ENCODE measurements around the gene METTL15. TPM values are rescaled to one million over a fixed set of nuclear protein-coding genes. Genes with fewer than 3 reads are reported as not detected.

The METTL15 gene
- polyA plus RNA-seq, 2 of the 4 experiments (the other 2 are of a cell fraction) = 9.5 to 23.5 TPM

DNA sequence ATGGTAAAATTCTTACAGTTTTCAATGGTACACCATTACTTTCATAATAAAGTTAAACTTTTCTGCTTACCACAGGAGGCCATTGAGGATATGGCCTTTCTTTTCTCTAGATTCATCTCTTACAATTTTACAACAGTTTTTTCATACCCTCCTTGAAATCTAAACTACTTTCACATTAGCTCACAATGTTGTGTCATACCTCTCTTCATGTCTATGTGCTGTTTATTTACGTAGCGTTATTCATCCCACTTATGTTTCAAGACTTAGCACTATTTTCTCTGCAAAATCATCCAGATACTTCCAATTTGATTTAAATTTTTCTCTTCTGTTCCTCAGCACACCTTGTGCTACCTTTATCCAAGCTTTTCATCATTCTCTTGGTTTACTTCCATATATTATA lies 123.3 kb downstream of the METTL15 start:
- CTCF ChIA-PET = no interaction called here

DNA sequence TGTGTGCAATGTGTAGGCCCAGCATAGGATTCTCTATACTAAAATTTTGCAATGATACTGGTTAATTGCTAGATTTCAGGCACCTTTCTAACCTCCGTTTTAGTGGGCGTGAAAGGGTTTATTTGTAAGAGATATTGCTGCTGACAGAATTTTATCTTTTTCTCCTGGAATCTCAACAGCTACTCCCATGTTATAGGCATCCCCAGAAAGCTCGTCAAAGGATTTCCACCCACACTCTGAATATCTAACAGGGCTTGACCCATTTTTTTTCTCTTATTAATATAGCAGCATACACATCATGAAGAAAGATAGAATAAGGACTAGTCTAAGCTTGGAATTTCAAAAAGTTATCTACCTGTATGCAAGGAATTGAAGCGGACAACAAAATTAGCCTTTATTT lies 124.5 kb downstream of the METTL15 start:
- no peak overlapping the region for H3K4me2 ChIP-seq
- DNase-seq (ENCODE audit: low read depth in 1 of 2, low spot score in 1 of 2) (no peak), ATAC-seq (no peak), FAIRE-seq (no peak)
- no peaks in the 10 kb centered on the region for H3K9me3 ChIP-seq
- WGBS (ENCODE audit: missing lambda C conversion rate) = 94% methylated on average over 4 of the region's 4 CpGs
- TF ChIP-seq NR3C1 (IDR thresholded peaks at IDR 0.05) (no peak), JUNB (IDR thresholded peaks at IDR 0.05) (no peak), ESRRA (IDR thresholded peaks at IDR 0.05; ENCODE audit: borderline replicate concordance, low read length) (no peak), TFCP2L1 (CRISPR knock-in tag; IDR thresholded peaks at IDR 0.05) (no peak), NPAS2 (CRISPR knock-in tag; IDR thresholded peaks at IDR 0.05; ENCODE audit: borderline replicate concordance) (no peak), FOXS1 (CRISPR knock-in tag; IDR thresholded peaks at IDR 0.05) (no peak), FOSL2 (IDR thresholded peaks at IDR 0.05) (no peak), FOSL2 (CRISPR knock-in tag; IDR thresholded peaks at IDR 0.05) (no peak)
- TF ChIP-seq, protein P1, sequence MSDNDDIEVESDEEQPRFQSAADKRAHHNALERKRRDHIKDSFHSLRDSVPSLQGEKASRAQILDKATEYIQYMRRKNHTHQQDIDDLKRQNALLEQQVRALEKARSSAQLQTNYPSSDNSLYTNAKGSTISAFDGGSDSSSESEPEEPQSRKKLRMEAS (IDR thresholded peaks at IDR 0.05) = no peak
- H3K4me3 ChIP-seq = no peak overlapping the region
- CTCF ChIA-PET = no interaction called here
- H3K27ac ChIP-seq = no peak overlapping the region
- H3K4me1 ChIP-seq = peaks cover 22% of the 10 kb centered on the region
- POLR2A ChIA-PET = no interaction called here

More for the DNA sequence above, 123.3 kb downstream of the METTL15 start:
- no peak for ATAC-seq
- no peak overlapping the region for H3K4me3 ChIP-seq
- WGBS (ENCODE audit: missing lambda C conversion rate) = 69% methylated on average over 2 of the region's 2 CpGs
- H3K4me1 ChIP-seq = peaks cover 23% of the 10 kb centered on the region
- peak overlapping the region; percentile 44; the same call in 2 of the 3 replicates for H3K4me2 ChIP-seq
- TF ChIP-seq, protein P2, sequence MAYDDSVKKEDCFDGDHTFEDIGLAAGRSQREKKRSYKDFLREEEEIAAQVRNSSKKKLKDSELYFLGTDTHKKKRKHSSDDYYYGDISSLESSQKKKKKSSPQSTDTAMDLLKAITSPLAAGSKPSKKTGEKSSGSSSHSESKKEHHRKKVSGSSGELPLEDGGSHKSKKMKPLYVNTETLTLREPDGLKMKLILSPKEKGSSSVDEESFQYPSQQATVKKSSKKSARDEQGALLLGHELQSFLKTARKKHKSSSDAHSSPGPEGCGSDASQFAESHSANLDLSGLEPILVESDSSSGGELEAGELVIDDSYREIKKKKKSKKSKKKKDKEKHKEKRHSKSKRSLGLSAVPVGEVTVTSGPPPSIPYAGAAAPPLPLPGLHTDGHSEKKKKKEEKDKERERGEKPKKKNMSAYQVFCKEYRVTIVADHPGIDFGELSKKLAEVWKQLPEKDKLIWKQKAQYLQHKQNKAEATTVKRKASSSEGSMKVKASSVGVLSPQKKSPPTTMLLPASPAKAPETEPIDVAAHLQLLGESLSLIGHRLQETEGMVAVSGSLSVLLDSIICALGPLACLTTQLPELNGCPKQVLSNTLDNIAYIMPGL (CRISPR knock-in tag; IDR thresholded peaks at IDR 0.05; ENCODE audit: borderline replicate concordance) = no peak
- TF ChIP-seq CBX2 (IDR thresholded peaks at IDR 0.05; ENCODE audit: borderline replicate concordance, low read depth) (no peak), RARB (CRISPR knock-in tag; IDR thresholded peaks at IDR 0.05) (no peak), BHLHE40 (IDR thresholded peaks at IDR 0.05; ENCODE audit: low read depth, low read length) (no peak), RNF2 (IDR thresholded peaks at IDR 0.05; ENCODE audit: borderline replicate concordance, low read depth) (no peak), SMC3 (IDR thresholded peaks at IDR 0.05) (no peak), MAFK (IDR thresholded peaks at IDR 0.05; ENCODE audit: partially characterized antibody) (no peak), GATA3 (IDR thresholded peaks at IDR 0.05; ENCODE audit: borderline replicate concordance) (no peak), MAZ (IDR thresholded peaks at IDR 0.05; ENCODE audit: borderline replicate concordance, low read depth, low read length) (no peak), MYC (IDR thresholded peaks at IDR 0.05; ENCODE audit: borderline replicate concordance, low read length) (no peak), HEYL (CRISPR knock-in tag; IDR thresholded peaks at IDR 0.05) (no peak), CHD4 (IDR thresholded peaks at IDR 0.05; ENCODE audit: borderline replicate concordance) (no peak), CBX8 (IDR thresholded peaks at IDR 0.05) (no peak), ESRRA (IDR thresholded peaks at IDR 0.05; ENCODE audit: borderline replicate concordance, low read length) (no peak), CHD2 (IDR thresholded peaks at IDR 0.05; ENCODE audit: low read length, partially characterized antibody) (no peak), ZNF302 (CRISPR knock-in tag; IDR thresholded peaks at IDR 0.05) (no peak), JUN (IDR thresholded peaks at IDR 0.05) (no peak)
- TF ChIP-seq, protein P3, sequence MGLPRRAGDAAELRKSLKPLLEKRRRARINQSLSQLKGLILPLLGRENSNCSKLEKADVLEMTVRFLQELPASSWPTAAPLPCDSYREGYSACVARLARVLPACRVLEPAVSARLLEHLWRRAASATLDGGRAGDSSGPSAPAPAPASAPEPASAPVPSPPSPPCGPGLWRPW (IDR thresholded peaks at IDR 0.05) = no peak
- TF ChIP-seq, protein P4, sequence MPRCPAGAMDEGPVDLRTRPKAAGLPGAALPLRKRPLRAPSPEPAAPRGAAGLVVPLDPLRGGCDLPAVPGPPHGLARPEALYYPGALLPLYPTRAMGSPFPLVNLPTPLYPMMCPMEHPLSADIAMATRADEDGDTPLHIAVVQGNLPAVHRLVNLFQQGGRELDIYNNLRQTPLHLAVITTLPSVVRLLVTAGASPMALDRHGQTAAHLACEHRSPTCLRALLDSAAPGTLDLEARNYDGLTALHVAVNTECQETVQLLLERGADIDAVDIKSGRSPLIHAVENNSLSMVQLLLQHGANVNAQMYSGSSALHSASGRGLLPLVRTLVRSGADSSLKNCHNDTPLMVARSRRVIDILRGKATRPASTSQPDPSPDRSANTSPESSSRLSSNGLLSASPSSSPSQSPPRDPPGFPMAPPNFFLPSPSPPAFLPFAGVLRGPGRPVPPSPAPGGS (IDR thresholded peaks at IDR 0.05) = no peak
- H3K27ac ChIP-seq = no peak overlapping the region
- no peak for FAIRE-seq
- POLR2A ChIA-PET = no interaction called here
- peak in 1 of 2 experiments; percentile 7 for DNase-seq (ENCODE audit: low read depth in 1 of 2, low spot score in 1 of 2)
- H3K9me3 ChIP-seq = no peaks in the 10 kb centered on the region
